ENCODE results near the gene EVI5L.
A peak's percentile ranks its signal among the peaks of the same experiment; 100 is the strongest.
"Not testable (repeated sequence)": the region's sequence is repeated elsewhere in the genome, so short reads cannot be mapped to it uniquely, and the experiment has no call there.

Gene EVI5L

DNA sequence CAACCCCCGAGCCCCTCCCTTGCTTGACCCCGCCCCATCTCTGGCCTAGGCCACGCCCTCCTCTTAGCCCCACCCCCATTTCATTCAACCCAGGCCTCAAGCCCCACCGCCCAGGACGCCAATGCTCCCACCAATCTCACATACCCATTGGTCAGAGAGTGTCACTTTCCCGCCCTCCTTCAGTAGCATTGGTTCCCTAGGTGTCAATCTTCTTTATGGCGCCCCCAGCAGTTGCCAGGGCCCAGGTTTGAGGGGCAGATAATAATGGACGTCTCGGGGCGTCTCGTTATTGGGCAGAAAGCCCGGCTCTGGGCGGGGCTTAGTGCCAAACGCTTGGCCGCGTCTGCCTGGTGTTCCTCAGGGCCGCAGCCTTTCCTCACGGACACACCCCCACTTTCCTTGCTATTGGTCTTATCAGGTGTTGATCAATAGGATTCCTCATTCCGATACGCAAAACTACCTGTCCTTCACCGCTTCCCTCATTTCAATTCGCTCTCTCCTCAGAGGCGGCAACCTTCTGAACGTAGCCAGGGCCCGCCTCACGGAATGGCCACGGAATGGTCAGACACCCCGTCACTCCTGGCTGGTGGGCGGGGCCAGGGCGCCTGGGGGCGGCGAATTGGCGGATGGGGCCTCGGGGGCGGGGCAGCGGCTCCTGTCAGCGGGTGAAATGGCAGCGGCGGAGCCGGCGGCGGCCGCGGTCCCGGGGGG, at the start of gene EVI5L:
Gene EVI5L, plus strand, starts transcription at position 658 of the 711 bp plus-strand sequence. CDS start 16,325 bp downstream, outside the sequence.
- peak; percentile 100 for DNase-seq

DNA sequence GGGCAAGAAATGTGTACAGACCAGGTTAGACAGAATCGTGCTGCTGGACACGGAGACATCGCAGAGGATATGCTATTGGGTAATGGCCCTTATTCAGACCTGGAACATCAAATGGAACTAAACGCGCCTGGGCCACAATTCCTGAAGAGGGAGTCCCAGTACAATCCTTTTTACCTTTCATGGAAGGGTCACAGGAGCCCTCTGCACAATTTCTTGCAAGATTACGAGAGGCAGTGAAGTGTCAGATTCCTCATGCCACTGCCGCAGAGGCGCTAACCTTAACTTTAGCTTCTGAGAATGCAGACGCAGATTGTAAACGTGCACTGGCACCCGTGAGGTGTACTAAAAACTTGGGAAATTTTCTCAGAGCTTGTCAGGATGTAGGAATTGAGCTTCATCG, 48.9 kb upstream of the EVI5L start:
- no peak for DNase-seq

DNA sequence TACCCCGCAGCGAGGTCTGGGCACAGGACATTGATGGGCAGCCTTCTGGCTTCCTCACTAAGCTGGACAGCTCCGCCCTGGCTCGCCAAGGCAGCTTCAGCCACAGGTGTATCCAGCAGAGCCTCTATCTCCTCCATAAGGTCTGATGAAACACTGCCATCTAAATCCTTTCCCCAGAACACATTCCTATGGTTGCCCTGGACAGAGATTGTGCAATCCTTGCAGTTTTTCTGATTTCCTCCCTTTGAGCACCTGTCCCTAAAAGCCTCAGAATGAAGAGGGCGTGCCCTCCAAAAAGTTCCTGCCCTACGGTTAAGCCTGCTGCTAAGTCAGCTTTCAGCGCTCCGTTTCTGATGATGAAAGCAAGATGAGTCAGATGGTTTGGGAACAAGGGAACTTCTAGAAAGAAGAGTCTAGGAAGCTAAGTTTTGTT, 46.0 kb upstream of the EVI5L start:
- DNase-seq: no peak

DNA sequence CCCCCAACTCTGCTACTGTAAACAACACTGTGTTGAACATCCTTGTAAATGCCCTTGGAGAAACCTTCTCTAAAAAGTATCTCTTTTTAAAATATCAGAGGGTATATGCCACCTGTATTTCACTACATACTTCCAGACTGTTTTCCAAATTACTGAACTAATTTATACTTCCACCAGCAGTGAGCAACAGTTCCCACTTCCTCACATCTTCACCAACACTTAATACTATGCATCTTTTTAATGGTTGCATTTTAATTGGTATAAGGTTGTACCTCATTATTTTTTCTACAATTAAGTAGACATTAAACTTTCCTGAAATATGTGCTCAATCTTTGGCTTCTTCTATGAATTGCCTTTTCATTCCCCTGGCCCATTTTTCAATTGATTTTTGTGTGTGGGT, 45.2 kb upstream of the EVI5L start:
- DNase-seq: no peak

DNA sequence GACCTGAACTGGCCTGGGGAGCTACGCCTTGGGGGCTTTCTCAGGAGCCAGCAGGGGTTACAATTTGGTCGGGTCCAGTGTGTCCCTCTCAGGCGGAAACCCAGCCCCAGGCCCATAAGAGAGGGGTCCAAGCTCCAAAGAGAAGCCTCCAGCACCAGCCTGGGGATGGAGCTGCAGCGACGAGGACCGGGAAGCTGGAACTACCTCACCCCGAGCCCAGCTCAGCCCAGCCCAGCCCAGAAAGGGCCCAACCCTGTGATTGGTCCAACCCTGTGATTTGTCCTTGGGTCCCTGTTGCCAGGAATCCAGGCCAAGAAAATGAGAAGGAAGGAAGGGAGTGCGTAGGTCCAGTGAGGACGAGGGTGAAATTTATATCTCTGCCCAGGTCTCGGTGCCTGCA, 42.9 kb upstream of the EVI5L start:
- DNase-seq: no peak

DNA sequence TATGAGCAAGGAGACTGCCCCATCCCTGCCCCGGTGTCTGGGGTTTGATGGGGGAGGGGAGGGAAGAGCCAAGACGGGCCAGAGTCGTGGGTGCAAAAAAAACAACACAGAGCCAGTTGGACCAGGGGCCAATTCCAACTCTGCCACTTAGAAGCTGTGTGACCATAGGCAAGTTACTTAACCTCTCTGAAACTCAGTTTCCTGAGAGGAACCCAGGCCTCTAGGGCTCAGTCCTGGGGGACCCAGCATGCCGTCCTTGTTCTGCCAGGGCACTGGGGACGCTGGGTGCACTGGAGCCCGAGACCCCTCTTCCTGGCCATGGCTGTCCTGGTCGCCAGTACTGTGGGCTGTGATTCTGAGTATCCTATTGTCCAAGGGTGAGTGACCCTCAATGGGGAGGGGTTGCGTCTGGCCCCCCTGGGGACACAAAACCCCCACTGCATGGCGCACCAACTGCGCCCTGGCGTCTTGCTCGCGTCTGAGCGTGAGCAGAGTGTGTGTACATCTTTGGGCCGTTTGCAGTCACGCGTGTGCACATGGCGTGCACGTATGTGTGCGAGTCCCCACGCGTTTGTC, 42.3 kb upstream of the EVI5L start:
- DNase-seq: no peak

DNA sequence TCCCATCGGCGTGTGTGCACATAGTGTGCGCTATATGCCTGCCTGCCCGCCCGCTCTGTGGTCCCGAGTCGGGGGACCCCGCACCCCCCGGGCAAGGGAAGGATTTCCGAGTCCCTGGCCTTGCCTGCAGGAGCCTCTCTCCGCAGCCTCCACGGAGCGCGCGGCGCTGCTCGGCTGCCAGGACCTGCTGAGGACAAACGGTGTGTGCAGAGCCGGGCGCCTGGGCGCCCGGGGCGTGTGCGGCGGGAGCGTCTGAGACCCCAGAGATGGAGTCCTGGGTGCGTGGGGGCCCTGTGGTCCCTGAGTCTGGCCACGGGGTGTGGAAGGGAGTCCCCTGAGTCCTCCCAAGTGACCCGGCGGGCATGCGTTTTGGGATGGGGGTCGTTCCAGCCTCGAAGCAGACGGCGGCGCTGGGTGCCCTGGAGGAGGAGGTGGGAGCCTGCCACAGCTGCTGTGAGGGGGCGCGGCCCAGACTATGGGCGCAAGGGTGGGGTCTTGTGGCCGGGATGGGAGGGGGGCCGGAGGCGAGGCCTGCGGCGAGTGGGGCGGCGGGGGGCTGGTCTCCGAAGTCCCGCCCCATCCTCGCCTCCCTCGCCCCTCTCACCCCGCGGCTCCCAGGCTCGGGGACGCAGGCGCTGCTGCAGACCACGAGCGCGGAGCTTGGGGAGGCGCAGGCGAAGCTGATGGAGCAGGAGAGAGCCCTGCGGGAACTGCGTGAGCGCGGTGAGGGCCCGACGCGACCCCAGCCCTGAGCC, 41.7 kb upstream of the EVI5L start:
- no peak for DNase-seq

DNA sequence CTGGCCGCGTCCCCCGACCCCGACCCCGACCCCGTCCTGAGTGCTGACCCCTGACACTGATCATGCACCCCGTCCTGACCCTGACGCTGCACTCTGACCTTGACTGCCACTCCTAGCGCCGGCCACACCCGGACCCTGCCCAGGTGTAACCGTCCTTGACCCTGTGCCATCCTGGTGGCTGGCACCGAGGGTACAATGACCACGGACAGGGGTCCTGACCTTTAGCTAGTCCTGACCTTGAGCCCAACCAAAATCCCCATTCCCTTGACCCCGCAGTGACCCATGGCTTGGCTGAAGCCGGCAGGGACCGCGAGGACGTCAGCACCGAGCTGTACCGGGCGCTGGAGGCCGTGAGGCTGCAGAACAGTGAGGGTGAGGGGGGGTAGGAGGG, 41.1 kb upstream of the EVI5L start:
- DNase-seq: no peak

DNA sequence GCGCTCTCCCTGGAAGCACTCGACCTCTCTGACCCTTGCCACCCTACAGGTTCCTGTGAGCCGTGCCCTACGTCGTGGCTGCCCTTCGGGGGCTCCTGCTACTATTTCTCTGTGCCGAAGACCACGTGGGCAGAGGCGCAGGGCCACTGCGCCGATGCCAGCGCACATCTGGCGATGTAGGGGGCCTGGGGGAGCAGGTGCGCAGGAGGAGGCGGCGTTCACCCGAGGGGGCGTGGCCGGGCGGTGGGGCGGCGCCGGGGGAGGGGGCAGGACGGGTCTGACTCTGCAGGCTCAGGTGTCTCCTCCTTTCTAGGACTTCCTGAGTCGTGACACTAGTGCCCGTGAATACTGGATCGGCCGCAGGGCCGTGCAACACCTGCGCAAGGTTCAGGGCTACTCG, 40.6 kb upstream of the EVI5L start:
- peak; percentile 10 to 19 for DNase-seq

DNA sequence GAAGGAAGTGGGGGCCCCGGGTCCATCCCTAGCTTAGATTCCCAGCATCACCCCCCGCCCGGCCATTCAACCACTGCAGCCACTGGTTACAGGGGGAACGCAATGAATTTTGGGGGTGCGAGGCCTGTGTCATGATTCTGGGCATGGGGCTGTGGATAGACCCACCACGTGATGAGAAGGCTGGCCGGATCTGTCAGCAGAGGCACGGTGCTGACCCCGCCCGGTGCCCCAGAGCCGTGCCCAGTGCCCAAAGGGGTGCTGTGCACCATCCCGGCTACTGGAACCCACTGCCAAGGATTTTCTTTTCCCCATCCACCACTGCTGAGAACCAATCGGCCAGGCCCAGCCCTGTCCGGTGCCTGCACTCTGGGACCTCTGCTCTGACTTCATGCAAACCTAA, 39.6 kb upstream of the EVI5L start:
- DNase-seq: no peak

DNA sequence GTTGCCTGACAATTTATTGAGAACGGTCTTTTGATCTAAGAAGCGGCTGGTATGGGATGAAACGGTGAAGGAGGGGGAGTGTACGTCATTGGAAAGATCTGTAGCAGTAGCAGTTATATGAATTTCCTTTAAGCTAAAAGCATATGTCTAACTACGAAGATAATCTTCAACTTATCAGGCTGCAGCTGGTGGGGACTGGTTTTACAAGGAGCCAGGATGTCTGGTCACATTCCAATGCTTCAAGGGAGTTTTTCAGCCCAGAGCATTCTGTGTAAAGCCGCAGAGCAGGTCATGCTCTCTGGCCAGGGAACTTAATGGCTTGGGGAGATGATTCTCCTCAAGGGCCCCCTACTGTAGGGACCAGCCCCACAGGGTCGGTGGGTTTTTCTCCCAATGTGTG, 37.7 kb upstream of the EVI5L start:
- DNase-seq: no peak

DNA sequence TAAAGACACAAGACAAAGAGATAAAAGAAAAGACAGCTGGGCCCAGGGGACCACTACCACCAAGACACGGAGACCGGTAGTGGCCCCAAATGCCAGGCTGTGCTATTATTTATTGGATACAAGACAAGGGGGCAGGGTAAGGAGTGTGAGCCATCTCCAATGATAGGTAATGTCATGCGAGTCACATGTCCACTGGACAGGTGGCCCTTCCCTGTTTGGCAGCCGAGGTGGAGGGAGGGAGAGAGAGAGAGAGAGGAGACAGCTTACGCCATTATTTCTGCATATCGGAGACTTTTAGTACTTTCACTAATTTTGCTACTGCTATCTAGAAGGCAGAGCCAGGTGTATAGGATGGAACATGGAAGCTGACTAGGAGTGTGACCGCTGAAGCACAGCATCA, 37.3 kb upstream of the EVI5L start:
- not testable (repeated sequence) for DNase-seq

DNA sequence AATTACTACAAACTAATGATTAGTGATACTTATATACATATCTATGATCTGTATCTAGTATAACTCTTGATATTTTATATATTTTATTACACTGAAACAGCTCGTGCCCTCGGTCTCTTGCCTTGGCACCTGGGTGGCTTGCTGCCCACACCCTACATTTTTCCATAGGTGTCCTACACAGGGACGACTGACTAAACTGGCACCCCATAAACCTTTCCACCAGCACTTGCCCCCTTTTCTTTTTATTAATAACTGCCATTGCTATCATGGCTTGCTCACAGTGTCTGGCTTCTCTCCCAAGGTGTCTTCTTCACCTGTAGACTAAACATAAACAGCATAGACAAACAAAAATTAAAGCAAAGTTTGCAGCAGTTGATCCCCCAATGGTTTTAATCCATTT, 36.5 kb upstream of the EVI5L start:
- DNase-seq: no peak

DNA sequence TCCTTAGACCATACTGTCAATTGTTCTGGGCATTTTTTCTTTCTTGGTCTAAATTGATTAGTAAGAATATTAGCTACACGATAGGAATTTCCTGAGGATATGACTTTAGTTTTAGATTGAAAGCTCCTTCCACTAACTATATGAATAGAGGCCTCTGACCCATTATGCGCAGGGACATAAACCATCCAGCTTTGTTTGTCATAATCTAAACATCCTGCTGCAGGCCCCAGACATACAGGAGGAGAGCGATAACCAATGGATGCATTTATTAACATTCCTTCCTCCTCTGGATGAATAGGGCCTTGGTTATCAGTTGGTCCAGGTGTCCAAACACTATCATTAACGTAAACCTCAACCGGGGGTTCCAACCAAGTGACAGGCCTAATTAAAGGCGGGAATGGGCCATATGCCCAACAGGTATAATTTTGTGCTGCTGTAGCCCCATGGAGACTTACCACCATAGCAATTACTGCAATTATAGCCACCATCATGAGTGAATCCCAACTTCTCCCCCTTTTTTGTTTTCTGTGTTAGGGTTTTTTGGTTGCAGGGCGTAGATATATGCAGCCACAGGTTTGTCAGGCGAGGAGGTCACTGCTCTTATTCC, 34.4 kb upstream of the EVI5L start:
- DNase-seq: no peak

DNA sequence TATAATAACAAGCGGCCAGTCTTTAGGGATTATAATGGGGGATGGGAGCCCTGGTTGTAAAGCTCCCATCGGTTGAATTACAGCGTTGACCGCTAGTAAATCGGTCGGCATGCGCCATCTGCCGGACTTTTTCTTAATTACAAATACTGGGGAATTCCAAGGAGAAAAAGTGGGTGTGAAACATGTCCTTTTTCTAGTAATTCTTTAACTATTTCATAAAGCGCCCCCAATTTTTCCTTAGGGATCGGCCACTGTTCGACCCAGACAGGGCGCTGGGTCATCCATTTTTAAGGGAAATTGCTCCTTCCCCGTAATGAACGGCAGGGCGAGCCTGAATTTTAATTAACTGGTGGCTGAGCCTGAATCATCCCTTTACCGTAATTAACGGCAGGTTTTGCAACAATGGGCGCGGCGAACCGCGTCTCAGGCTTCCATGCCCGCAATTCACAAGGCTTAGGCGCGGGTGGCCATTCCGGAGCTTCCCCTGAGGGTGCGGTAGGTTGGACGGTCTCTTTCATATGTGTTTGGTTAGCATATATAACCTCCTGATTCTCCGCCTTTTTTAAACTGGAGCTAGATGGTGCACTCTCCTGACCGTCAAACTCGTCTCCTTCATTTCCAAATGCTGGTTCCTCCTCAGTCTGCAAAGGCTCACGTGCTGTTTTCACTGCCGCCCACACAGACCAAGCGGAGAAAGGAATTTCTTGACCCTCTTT, 30.2 kb upstream of the EVI5L start:
- peak; percentile 69 to 76 for DNase-seq

DNA sequence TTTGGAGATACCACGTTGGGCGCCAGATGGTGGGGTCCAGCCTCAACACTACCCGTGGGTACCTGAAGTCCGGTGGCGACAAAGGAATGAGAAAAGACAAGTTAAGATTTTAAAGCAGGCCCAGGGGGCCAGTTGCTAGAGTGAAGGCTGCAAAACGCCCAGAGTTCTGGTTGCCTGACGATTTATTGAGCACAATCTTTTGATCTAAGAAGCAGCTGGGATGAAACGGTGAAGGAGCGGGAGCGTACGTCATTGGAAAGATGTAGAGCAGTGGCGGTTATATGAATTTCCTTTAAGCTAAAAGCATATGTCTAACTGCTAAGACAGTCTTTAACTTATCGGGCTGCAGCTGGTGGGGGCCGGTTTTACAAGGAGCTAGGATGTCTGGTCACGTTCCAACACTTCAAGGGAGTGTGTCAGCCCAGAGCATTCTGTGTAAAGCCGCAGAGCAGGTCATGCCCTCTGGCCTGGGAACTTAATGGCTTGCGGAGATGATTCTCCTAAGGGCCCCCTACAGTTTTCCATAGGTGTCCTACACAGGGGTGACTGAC, 28.9 kb upstream of the EVI5L start:
- DNase-seq: no peak

DNA sequence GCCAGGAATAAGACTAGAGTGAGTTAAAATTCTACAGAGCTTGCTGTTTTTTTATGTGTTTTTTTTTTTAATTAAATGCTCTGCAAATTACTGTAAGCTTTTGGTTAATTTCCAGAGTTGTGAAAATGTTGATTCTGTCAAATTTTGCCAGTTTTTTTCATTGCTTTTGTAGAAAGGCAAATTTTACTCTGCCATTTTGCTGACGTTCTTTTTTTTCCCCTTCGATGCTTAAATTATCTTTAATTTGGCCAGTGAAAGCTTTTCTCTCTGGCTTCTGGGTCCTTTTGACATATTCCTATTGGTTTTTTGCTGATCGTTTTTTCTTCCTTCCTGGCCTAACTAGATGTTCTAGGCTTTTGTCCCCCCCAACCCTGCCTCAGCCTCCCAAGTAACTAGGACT, 23.8 kb upstream of the EVI5L start:
- DNase-seq: no peak

DNA sequence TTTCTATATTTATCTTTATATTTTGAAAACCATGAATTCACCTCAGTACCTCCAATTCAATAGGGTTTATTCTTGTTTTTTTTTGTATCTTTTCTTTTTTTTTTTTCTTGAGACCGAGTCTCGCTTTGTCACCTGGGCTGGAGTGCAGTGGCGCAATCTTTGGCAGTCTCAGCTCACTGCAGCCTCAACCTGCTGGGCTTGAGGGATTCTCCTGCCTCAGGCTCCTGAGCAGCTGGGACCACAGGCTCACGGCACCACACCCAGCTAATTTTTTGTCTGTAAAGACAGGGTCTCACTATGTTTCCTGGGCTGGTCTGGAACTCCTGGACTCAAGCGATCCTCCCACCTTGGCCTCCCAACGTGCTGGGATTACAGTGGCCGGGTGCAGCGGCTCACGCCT, 23.1 kb upstream of the EVI5L start:
- DNase-seq: no peak

DNA sequence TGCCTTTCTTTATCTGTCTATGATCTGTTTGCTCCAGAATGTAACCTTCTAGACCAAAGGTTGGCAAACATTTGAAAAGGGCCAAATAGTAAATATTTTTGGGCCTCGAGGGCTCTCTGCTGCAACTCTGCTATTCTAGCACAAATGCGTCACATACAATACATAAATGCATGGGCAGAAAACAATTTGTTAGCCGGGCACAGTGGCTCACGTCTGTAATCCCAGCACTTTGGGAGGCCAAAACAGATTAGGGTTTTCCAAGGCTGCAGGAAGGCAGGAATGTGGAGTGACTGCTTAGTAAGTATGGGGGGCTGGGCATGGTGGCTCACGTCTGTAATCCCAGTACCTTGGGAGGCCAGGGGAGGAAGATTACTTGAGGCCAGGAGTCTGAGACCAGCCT, 21.9 kb upstream of the EVI5L start:
- no peak for DNase-seq

DNA sequence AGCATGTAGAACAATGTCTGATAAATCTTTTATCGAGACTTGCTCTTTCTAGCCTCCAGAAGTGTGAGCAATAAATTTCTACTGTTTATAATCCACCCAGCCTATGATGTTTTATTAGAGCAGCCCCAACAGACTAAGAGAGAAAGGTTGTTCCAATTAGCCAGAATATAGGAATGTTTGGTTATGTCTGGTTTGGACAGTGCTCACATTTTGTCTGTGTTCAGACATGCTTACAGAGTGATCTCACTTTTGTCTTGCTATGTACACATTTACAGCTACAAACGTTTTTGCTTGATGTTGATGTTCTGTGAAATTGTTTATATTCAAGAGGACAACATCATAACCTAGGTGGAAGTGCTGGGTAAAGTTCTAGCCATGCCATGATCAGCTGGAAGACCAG, 18.0 kb upstream of the EVI5L start:
- no peak for DNase-seq

DNA sequence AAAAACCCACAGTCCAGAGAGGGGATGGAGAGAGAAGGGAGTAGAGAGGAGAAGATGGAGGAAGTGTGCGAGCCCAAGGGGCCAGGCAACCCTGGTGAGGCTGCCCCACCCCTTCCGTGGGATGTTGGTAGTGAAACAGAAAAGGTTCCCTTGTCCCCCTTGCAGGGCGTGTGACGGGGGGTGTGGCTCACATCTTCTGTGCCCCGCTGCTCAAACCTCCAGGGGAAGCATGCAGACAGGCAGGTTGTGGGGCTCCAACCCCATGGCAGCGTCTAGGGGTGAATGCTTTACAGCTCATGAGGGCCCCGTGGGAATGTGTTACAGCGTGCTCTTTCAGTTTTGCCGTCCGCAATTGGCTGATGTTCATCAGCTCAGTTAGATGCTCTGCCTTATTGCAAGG, 14.7 kb upstream of the EVI5L start:
- no peak for DNase-seq

DNA sequence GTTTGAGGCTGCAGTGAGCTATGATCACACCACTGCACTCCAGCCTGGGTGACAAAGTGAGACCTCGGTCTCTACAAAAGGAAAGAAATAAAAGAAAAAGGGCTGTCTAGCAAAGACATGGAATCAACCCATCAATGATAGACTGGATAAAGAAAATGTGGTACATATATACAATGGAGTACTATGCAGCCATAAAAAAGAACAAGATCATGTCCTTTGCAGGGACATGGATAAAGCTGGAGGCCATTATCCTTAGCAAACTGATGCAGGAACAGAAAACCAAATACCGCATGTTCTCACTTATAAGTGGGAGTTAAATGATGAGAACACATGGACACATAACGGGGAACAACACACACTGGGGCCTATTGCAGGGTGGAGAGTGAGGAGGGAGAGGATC, 14.0 kb upstream of the EVI5L start:
- DNase-seq: not testable (repeated sequence)

DNA sequence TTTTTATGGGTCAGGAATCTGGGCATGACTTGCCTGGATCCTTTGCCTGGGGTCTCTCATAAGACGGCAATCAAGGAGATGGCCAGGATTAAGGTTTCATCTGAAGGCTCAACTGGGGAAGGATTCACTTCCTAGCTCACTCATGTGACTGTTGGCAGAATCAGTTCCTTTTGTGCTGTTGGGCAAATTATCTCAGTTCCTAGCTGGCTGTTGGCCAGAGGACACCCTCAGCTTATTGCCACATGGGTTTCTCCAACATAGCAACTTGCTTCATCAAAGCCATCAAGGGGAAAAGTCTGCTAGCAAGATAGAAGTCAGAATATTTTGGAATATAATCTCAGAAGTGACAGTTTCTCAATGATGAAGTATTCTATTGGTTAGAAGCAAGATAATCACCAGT, 12.2 kb upstream of the EVI5L start:
- no peak for DNase-seq

All from activated CD4-positive, alpha-beta T cell treated with anti-CD3 and anti-CD28 coated beads, Interleukin-2, amount 50 U/mL, for 48 hours (primary cell).